Motor neuron (in vitro differentiated cells): ENCODE results near the gene TMEM14A. TPM values are rescaled to one million over a fixed set of nuclear protein-coding genes. Genes with fewer than 3 reads are reported as not detected.

ENCODE experiments used
- ATAC-seq, 8 experiments: fragments of 200-7000 bp; cut with Tn5 transposase; replicated peaks in 6 of 8; 2 replicates each; pipeline ENCODE4 v1.8.0; 2021; ENCODE audit warnings: mild to moderate bottlenecking in 8 of 8, moderate library complexity in 8 of 8
- H3K27ac ChIP-seq, 2 donors: fragments of 250-450 bp; sonication (Bioruptor Pico); 2 replicates each; pipeline ENCODE4 v1.9.0; 2021; ENCODE audit warnings: antibody characterized with exemption in 2 of 2, mild to moderate bottlenecking in 2 of 2, moderate library complexity in 1 of 2
- H3K4me1 ChIP-seq, 2 donors: fragments of 250-450 bp; sonication (Bioruptor Pico); replicated peaks in 1 of 2; 2 replicates each; pipeline ENCODE4 v1.6.1; 2021; ENCODE audit warnings: antibody characterized with exemption in 2 of 2, mild to moderate bottlenecking in 2 of 2, moderate library complexity in 1 of 2
- H3K4me3 ChIP-seq, 5 donors: fragments of 250-450 bp; sonication (Bioruptor Pico); 2 replicates each; pipeline ENCODE4 v1.9.0; 2021; ENCODE audit warnings: antibody characterized with exemption in 5 of 5, mild to moderate bottlenecking in 5 of 5, moderate library complexity in 4 of 5
- WGBS, 10 experiments: fragments of 450-650 bp; shearing (Covaris generic); methylation state at CpG; one replicate each; pipeline ENCODE4 v1.0.0; 2022; 5-methylcytosine and 5-hydroxymethylcytosine counted together
- in situ Hi-C, 9 experiments: fragments of 400-800 bp; cut with MboI; loops; one replicate each; pipeline ENCODE4 v1.15.0; 2021; ENCODE audit warnings: low sequenced_read_pairs in 9 of 9, low pct_unique_long_range_greater_than_20kb in 2 of 9; ENCODE audit not compliant: unreplicated experiment in 9 of 9
- total RNA-seq, 8 experiments: library from RNA; unstranded; fragments of 300-600 nt; gene quantifications; 2 replicates each; pipeline versions ENCODE4 v1.2.3 to v1.2.4, GENCODE V29; 2022

The TMEM14A gene
- total RNA-seq, 8 experiments from 2014 or later = 13.1 to 79.0 (median 59.4) TPM

DNA sequence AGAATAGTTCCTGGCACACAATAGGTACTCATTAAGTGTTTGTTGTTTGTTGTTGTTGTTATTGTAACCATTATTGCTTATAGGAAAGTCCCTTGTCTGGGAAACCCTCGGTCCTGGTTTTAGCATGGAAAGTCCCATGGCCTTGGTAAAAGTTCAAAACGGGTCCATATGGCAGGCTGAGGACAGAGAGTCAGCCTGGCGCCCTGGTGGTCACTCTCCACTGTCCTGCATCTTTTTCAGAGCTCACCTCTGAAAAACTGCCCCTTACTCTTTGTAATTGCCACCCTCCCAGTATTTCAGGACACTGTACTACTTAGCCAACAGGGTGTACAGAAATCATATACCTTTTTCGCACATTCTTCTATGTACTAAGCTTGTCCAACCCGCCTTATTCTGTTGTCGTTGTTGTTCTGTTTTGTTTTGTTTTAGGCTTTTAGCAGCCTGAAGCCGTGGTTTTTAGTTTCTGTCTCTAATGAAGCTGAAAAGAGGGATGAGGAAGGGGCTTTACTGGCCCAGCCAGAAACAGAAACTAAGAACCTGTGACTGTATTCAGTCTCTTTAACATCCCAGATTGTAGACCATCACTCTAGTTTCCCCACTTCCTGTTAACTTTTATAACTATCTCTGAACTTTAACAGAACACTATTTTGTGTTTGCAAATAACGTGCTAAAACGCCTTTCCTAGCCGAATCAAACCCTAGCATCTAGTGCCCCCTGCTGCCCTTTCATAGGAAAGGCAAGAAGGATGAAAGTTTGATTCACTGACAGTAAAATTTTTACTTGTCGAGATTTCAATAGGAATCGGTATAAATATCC lies 7.6 kb upstream of the TMEM14A start:
- H3K4me3 ChIP-seq = peak overlapping the region; percentile 52 to 83 (median 63)
- ATAC-seq = peak in 5 of 8 experiments; percentile 9 to 42 (median 25)
- WGBS, 10 experiments = 0 to 33% (median 14%) methylated on average over 3 to 12 of the region's 12 CpGs
- peaks cover 9 to 11% of the 10 kb centered on the region in 2 donors for H3K4me1 ChIP-seq
- in situ Hi-C loops = loop anchor here in 8 of 9 experiments (5.0 to 25.0 kb wide), 5 partner anchors 246 to 376 kb away; partner anchors contain the start of genes EFHC1 (in 1 of the 8) and MCM3 (in 1 of the 8)
- no peak overlapping the region for H3K27ac ChIP-seq

DNA sequence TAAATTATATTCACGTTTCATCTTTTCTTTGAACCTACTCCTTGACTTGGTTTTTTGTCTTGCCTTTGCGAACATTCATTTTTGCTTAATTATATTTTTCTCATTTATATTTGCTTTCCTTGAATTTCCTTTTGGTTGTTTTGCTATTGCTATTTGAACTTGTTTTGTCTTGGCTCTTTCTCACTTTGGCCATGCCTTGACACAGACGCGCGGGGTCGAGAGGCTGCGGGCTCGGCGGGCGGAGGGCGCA lies 7.1 kb upstream of the TMEM14A start:
- no peak for ATAC-seq
- 0 to 3% (median 0%) methylated on average over 1 to 11 of the region's 11 CpGs; no CpG with 5 or more reads in 1 of the 10 experiments for WGBS, 10 experiments
- in situ Hi-C loops = loop anchor here in 8 of 9 experiments (5.0 to 25.0 kb wide), 5 partner anchors 247 to 377 kb away; partner anchors contain the start of genes EFHC1 (in 1 of the 8) and MCM3 (in 1 of the 8)
- Histone ChIP-seq H3K4me1 (peaks cover 9 to 11% of the 10 kb centered on the region in 2 donors), H3K27ac (no peak overlapping the region), H3K4me3 (peak overlapping the region; percentile 52 to 83 (median 63))

DNA sequence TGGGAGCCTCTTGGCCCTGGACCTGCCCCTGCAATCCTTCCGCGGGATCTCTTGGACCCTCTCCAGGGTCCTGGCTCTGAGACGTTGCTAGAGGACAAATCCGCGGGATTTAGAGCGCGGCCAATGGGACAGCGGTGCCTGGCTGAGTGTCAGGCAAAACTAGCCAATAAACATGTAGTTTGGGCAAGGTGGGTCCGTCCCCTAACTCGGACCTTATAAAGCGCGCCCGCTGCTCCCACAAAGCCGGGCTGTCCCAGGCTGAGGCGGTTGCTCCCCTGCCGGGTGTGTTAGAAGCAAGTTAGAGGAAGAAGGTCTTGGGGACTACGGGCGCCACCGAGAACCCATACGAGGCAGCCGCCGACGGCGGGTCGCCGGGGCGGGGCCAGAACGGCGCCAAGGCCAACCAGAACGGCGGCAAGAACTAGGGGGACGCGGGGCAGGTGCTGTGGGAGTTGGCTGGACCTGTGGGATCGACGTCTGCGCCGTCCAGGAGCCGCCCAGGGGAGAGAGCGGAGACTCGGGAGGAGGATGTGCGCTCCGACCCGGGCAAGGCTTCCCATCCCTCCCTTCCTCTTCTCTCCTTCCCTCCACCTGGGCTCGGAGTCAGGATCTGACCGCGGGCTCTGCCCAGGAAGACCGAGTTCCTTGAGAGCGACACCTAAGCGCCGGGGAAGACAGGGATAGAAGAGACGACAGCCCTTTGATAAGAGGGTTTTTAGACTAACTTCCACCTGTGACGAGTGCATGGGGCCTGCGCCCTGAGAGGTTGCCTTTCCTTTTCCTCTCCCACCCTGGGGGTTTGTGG lies 6.5 kb upstream of the TMEM14A start:
- H3K27ac ChIP-seq = peak overlapping the region in 1 of 2 donors; percentile 9
- WGBS, 10 experiments = 0 to 70% (median 2%) methylated on average over 2 to 13 of the region's 53 CpGs; no CpG with 5 or more reads in 4 of the 10 experiments
- peak; percentile 90 to 99 (median 98) for ATAC-seq
- peak overlapping the region; percentile 52 to 83 (median 63) for H3K4me3 ChIP-seq
- in situ Hi-C loops = loop anchor here in 8 of 9 experiments (5.0 to 25.0 kb wide), 5 partner anchors 247 to 377 kb away; partner anchors contain the start of genes EFHC1 (in 1 of the 8) and MCM3 (in 1 of the 8)
- peaks cover 9 to 11% of the 10 kb centered on the region in 2 donors for H3K4me1 ChIP-seq

DNA sequence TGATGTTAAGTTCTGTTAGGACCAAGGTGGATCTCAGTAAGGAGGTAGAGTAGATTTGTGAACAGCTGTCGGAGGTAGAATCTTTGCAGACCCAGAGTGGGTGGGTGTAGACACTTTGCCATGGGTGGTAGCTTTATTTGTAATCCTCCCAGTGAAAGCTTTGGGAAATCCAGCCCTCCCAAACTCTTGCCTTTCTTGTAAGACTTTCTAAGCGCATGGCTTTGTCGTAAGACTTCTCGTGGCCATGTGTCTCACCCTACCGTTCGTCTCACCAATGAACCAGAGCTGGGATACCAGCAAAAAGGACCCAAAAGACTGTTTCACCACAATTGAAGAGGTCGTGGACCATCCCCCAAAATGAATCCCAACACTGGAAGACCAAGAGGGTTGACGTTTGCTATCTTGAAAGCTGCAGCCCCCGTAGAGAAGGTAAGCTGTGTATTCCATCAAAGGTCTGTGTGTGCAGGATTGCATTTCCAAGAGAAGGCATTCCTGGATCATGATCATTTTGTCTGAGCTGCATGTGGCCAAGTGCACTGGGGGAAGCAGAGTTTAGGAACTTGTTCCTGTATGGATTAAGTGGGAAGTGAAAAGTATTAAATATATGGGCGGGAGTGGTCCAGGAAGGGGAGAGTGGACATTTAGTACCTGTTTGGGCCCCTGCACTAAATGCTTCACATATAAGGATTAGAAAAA lies 5.8 kb upstream of the TMEM14A start:
- in situ Hi-C loops = loop anchor here in 8 of 9 experiments (5.0 to 25.0 kb wide), 5 partner anchors 248 to 378 kb away; partner anchors contain the start of genes EFHC1 (in 1 of the 8) and MCM3 (in 1 of the 8)
- WGBS, 10 experiments = 21 to 71% (median 43%) methylated on average over 1 to 7 of the region's 10 CpGs; no CpG with 5 or more reads in 1 of the 10 experiments
- peak overlapping the region; percentile 52 to 83 (median 63) for H3K4me3 ChIP-seq
- peaks cover 9 to 11% of the 10 kb centered on the region in 2 donors for H3K4me1 ChIP-seq
- ATAC-seq = no peak
- no peak overlapping the region for H3K27ac ChIP-seq

DNA sequence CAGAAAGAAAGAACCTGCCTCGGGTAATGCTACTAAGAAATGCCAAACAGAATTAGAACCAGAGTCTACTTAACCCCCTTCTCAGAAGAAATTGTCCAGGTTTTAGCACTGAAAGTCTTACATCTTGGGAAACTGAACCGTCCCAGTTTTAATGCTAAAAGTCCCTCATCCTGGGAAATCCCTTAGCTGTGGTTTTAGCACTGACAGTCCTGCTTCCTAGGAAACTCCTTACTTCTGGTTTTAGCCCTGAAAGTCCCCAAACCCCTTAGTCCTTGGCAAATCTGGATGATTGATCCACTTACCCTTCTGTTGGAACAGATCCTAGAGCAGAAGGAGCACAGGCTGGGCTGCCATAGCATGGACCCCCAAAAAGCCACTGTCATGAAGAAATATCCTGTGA lies 4.8 kb upstream of the TMEM14A start:
- Histone ChIP-seq H3K4me1 (peaks cover 14 to 16% of the 10 kb centered on the region in 2 donors), H3K4me3 (peak overlapping the region in 2 of 5 donors; percentile 62 to 83), H3K27ac (no peak overlapping the region)
- WGBS, 10 experiments = 60 to 100% (median 76%) methylated on average over 1 to 2 of the region's 2 CpGs; no CpG with 5 or more reads in 4 of the 10 experiments
- in situ Hi-C loops = loop anchor here in 7 of 9 experiments (10.0 to 25.0 kb wide), 4 partner anchors 251 to 379 kb away; partner anchors contain the start of genes EFHC1 (in 1 of the 7) and MCM3 (in 1 of the 7)
- no peak for ATAC-seq

DNA sequence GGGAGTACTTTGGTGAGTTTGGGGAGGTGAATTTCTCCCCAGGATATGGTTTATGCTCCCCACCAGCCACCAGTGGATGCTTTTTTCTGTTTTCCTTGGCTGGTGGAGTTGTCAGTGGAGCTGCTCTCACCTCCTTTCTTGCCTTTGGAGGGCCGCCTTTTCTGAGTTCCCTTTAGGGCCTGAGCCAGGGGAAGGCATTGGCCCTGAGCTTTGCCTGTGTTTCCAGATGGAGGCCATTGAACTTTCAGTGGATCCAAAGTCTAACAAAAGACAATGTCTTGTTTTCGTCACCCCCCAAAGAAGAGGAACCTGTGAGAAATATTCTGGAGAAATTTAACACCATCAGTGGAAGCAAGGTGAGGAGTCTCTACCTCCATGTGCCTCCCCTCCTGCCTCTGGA lies 4.4 kb upstream of the TMEM14A start:
- Histone ChIP-seq H3K4me3 (no peak overlapping the region), H3K4me1 (peaks cover 14 to 16% of the 10 kb centered on the region in 2 donors), H3K27ac (no peak overlapping the region)
- in situ Hi-C loops = loop anchor here in 7 of 9 experiments (10.0 to 25.0 kb wide), 4 partner anchors 252 to 379 kb away; partner anchors contain the start of genes EFHC1 (in 1 of the 7) and MCM3 (in 1 of the 7)
- ATAC-seq = no peak
- 83 to 100% (median 94%) methylated on average over 1 of the region's 2 CpGs; no CpG with 5 or more reads in 6 of the 10 experiments for WGBS, 10 experiments

DNA sequence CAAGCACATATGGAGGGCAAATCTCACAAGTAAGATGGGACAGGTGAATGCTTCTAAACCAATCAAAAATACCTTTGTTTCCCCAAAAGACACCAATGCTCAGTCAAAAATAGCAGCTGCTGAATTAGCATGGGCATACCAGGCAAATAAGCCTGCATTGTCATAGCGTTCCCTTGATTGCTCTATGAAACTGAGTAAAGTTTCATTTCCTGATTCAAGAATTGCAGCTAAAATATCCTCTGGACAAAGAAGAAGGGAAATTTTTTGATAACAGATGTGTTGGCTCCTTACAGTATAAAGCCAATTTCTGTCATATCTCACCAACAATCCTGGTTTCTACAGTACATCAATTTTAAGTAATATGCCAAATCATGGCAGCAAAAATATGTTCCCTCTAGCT lies 3.3 kb upstream of the TMEM14A start:
- H3K4me3 ChIP-seq = no peak overlapping the region
- 80 to 100% (median 100%) methylated on average over 1 of the region's 1 CpG; no CpG with 5 or more reads in 1 of the 10 experiments for WGBS, 10 experiments
- in situ Hi-C loops = loop anchor here in 7 of 9 experiments (10.0 to 25.0 kb wide), 4 partner anchors 253 to 380 kb away; partner anchors contain the start of genes EFHC1 (in 1 of the 7) and MCM3 (in 1 of the 7)
- ATAC-seq = no peak
- H3K4me1 ChIP-seq = peaks cover 18 to 23% of the 10 kb centered on the region in 2 donors
- no peak overlapping the region for H3K27ac ChIP-seq

DNA sequence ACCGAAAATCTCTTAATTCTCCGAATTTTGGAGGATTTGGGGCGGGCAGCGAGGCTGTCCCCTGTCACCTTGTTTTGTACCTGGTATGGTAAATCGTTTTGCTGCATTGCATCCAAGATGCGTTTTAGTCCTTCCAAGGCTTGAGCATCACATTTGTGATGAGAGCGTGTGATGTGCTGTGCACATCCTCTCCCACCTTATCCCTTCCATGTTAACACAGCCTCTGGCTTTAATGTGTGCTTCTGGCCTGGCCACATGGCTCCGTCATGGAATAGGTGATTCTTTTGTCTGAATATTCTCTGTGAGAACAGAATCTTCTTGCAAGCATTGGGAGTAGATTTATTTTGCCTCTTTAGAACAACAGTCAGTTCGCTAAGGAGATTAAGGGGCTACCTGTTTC lies 763 bp downstream of the TMEM14A start:
- 36 to 100% (median 68%) methylated on average over 2 to 6 of the region's 9 CpGs for WGBS, 10 experiments
- Histone ChIP-seq H3K4me1 (peaks cover 9 to 16% of the 10 kb centered on the region in 2 donors), H3K27ac (no peak overlapping the region), H3K4me3 (peak overlapping the region; percentile 49 to 82 (median 53))
- ATAC-seq = no peak
- in situ Hi-C loops = loop anchor here in 3 of 9 experiments (25.0 kb wide), 3 partner anchors 259 to 384 kb away; partner anchors contain the start of genes EFHC1 (in 1 of the 3) and MCM3 (in 1 of the 3)

DNA sequence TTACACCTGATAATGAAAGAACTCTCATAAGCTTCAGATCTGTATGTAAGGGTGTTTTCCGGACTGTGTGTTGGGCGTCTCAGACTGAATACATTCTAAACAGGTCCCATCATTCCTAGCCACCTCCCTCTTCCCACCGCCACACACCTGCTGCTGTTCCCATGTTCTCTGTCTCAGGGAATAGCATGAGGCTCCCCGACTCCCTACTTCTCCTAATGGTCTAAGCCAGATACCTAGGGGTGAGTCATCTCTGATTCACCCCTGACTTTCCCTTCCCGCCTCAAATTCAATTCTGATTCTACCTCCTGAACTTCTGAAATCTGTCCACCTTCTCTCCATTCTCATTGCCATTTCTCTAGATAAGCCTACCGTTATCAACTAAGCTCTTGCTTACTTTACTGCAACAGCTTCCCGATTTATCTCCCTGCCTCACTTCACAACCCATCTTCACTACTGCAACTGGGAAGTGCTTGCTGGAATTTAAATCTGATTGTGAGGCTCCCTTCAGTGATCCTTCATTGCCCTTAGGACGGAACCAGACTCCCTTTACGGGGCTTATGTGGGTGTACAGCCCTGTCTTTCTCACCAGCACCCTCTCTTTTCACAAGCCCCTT lies 1.6 kb downstream of the TMEM14A start:
- 70 to 100% (median 97%) methylated on average over 1 to 8 of the region's 9 CpGs for WGBS, 10 experiments
- H3K27ac ChIP-seq = no peak overlapping the region
- ATAC-seq = no peak
- peaks cover 9 to 16% of the 10 kb centered on the region in 2 donors for H3K4me1 ChIP-seq
- peak overlapping the region in 1 of 5 donors; percentile 82 for H3K4me3 ChIP-seq
- in situ Hi-C loops = loop anchor here in 3 of 9 experiments (25.0 kb wide), 3 partner anchors 260 to 385 kb away; partner anchors contain the start of genes EFHC1 (in 1 of the 3) and MCM3 (in 1 of the 3)

DNA sequence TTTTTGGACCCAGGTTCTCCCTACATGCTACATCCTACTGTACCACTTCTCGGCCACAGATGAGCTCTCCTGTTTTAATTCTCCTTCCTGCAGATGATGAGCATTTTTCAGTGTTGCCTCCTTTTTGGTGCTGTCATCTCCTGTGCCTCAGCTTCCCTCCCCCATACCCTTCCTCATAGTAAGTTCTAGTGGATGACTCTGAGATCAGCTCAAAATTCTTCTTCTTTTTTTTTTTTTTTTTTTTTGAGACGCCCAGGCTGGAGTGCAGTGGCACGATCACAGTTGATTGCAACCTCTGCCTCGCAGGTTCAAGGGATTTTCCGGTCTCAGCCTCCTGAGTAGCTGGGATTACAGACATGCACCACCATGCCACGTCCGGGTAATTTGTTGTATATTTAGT lies 3.8 kb downstream of the TMEM14A start:
- no peak overlapping the region for H3K4me3 ChIP-seq
- no peak for ATAC-seq
- no peak overlapping the region for H3K27ac ChIP-seq
- 78 to 100% (median 93%) methylated on average over 1 to 6 of the region's 7 CpGs; no CpG with 5 or more reads in 3 of the 10 experiments for WGBS, 10 experiments
- in situ Hi-C loops = loop anchor here in 3 of 9 experiments (25.0 kb wide), 3 partner anchors 262 to 387 kb away; partner anchors contain the start of genes EFHC1 (in 1 of the 3) and MCM3 (in 1 of the 3)
- H3K4me1 ChIP-seq = peaks cover 9 to 16% of the 10 kb centered on the region in 2 donors

DNA sequence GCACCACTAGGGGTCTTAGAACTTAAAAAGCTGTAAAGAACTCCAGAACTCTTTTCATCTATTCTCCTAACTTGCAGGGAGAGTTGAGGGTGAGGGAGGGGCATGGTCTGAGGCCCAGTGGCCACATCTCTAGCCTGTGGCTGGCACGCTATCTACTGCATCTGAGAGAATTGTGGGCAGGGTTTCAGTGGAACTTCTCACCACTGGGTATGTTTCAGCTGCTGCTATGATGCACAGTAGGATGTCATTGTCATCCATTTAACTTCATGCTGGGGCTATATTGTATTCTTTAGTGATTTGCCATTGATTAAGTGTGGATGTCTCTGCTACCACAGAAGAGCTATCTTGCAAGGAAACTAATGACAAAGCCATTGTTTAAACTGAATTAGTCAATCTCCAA lies 4.5 kb downstream of the TMEM14A start:
- in situ Hi-C loops = no loop called here

More for the DNA sequence above, 4.5 kb downstream of the TMEM14A start:
- no peak for ATAC-seq
- H3K4me1 ChIP-seq = peaks cover 8 to 15% of the 10 kb centered on the region in 2 donors
- H3K4me3 ChIP-seq = no peak overlapping the region
- no peak overlapping the region for H3K27ac ChIP-seq
- WGBS, 10 experiments = 71 to 100% (median 93%) methylated on average over 1 of the region's 1 CpG; no CpG with 5 or more reads in 6 of the 10 experiments
